HG02763 (cell line): ENCODE data around the gene VOPP1.
"Not testable (repeated sequence)": the region's sequence is repeated elsewhere in the genome, so short reads cannot be mapped to it uniquely, and the experiment has no call there.

Experiments
- ATAC-seq: cut with Tn5 transposase; IDR thresholded peaks from one replicate; pipeline ENCODE4 v1.9.1; 2021; ENCODE audit warnings: mild to moderate bottlenecking, moderate library complexity; ENCODE audit not compliant: unreplicated experiment

The VOPP1 gene

GRCh38 chr7:55587687-55588378 is 15.5 kb upstream of the VOPP1 start:
- no peak for ATAC-seq

- ATAC-seq = not testable (repeated sequence)
Observed at GRCh38 chr7:55582656-55583055, 10.4 kb upstream of the VOPP1 start.

DNA sequence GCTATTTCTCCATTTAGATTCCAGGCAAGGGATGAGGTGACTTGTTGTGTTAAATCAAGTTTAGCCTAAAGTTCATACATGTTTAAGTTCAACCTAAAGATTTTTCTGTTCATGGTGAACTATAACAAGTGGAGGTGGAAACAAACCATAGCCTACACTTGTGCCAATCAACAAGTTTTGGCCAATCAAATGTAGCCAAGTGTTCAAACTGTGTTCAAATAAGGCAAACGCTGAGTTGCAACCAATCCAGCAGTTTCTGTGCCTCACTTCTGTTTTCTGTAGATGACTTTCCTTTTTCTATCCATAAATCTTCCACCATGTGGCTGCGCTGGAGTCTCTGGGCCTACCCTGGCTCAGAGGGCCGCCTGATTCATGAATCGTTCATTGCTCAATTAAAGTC is 4.5 kb upstream of the VOPP1 start:
- no peak for ATAC-seq

DNA sequence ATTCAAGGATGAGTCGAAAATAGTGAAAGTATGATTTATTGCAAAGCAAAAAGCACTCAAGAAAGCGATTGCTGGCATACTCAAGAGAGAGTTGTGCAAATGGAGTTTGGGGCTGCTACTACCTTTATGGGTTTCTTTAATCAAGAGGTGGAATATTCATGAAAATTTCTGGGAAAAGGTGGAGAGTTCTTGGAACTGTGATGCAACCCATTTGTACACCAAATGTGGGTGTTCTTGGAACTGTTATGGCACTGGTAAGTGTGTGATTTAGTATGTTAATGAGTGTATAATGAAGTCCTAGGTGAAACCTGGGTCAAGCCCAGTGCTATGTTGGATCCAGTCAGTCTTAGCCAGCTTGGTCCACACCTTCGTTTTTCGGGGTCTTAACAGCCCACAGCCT is 3.4 kb upstream of the VOPP1 start:
- ATAC-seq = no peak

DNA sequence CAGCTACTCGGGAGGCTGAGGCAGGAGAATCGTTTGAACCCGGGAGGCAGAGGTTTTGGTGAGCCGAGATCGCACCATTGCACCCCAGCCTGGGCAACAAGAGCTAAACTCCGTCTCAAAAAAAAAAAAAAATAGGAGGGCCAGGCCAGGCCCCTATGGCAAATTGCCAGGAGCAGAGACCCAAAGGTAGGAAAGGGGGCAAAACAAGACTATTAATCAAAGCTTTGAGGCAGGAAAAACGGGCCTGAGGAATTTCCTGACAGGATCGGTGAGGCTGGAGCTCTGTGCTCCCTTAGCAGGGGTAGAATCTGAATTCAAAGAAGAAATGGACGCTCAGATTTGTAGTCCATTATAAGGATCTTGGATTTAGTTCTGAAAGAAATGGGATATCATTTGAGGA is 2.8 kb upstream of the VOPP1 start:
- ATAC-seq = no peak

DNA sequence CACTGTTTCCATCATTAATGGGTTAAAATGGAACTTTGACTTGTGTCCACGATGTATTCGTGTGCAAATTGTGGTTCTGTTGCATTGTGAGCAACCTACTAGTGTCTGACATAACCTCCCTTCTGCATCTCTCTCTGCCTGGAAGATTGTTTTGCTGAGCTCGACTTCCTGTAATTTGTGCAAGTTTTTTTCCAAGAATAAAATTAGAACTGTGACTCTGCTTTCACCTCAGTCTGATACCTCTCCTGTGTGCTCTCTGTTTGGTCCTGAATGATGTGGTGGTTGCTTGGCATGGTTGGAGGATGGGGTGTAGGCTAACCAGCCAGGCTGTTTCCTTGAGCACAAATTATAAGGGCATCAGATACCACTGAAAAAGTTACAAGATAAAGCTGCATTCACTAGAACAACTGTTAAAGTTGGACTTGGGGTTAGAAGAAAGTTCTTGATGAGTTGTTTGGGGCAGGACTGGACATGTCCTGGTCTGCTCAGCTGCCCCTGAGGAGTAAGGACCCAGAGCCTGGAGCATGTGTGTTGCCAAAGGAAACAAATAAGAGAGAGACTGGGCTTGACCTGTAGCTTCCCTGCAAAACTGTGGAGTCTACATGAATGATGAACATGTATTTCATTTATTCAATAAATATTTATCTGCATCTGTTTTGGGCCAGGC is 1.9 kb upstream of the VOPP1 start:
- ATAC-seq = no peak

DNA sequence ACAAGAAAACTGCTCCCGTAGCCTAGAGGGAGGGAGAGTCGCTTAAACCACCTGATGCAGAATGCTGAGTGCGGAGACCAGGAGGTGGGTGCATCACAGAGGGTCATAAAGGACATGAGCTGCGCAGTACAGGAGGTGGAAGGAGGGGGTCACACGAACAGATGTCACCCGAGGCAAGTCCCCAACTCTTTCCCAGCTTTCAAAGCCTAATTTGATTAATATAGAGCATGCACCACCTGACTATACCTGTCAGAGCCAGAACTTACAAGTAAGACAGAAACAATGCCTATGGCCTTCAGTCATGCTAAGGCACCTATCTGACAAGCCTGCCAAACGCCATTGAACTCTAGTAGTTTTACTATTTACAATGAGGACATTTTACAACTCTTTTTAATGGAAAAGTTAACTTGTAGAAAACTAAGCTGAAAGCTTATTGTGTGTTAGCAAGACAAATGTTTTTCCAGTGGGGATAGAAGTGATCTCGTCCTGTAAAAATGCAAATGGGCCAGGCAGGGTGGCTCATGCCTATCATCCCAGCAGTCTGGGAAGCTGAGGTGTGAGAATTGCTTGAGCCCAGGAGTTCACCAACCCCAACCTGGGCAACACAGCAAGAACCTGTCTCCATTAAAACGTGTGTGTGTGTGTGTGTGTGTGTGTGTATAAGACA is 1.1 kb upstream of the VOPP1 start:
- no peak for ATAC-seq

- peak; percentile 20 for ATAC-seq
Observed at GRCh38 chr7:55571511-55572377, 558 bp downstream of the VOPP1 start.

DNA sequence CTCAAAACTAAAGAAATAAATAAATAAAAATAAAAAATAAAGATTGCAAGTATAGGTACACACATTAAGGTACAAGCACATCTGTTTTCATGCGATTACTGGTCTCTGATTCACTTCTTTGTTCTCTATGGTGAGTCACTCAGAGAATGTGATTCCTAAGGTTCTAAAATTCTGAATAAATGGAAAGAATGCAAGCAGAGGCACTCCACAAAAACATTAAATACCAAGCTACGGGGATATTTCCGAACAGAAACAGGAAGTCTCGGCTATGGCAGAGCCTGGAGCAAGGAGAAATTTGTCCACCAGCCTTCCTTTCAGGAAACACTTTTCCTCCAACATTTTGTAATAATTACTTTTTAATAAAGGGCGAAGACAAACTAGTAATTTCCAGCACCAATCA is 1.4 kb downstream of the VOPP1 start:
- ATAC-seq = no peak

- ATAC-seq = peak; percentile 23
Observed at GRCh38 chr7:55570218-55570873, 2.0 kb downstream of the VOPP1 start.

DNA sequence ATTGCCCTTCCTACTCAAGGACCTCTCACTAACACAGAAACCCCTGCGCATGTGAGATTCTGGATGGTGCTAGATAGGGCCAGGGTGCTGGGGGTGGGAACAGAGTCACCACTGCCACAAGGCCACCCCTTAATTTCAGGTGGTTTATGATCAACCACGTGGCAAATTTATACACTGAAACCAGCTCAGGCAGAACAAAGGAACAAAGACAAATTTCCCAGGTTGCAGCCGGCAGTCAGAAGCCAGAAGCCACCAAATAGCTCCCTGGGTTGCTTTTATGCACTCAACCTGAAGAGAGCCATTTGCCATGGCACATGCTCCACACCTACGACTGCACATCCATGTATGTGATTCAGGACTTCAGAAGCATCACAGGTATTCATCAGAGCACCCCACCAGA is 2.5 kb downstream of the VOPP1 start:
- peak; percentile 12 for ATAC-seq

- no peak for ATAC-seq
Observed at GRCh38 chr7:55569269-55569663, 3.0 kb downstream of the VOPP1 start.

GRCh38 chr7:55568613-55569268 is 3.6 kb downstream of the VOPP1 start:
- no peak for ATAC-seq

DNA sequence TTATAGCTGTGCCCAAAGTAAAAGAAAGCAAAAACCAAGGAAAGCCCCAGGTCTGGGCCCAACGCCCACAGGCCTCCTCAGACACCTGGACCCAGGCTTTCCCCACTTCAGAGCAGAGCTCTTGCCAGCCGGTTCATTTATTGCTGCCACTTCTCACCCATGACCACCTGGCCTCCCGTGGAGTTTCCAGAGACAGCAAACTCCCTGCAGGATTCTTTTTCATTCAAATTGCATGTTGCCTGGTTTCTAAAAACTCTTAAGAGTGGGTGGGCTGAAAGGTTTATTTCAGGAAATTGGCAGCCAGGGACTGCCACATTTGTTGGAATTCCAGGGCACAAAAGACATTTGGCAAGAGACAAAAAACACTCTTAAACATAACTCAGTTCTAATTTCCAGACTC is 4.7 kb downstream of the VOPP1 start:
- no peak for ATAC-seq

DNA sequence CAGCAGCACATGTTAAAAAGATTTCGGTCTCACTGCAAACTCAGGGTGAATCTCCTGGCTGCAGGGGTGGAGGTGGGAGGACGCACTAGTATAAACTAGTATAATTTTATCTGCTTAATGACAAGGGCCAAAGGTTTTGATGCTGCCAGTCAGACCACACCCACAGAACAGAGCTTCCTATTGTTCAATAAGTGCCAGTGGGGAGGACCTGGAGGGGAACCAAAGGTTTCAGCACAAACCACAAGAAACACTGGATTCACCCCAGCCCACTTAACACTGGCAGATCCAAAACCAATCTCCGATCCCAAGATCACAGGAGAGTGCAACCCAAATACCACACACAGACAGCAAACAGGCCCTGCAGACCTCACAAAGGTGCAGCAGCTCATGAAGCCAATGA is 6.6 kb downstream of the VOPP1 start:
- ATAC-seq = no peak

- ATAC-seq = no peak
Observed at GRCh38 chr7:55563596-55564325, 8.5 kb downstream of the VOPP1 start.

GRCh38 chr7:55561690-55562089 is 10.6 kb downstream of the VOPP1 start:
- ATAC-seq = no peak

DNA sequence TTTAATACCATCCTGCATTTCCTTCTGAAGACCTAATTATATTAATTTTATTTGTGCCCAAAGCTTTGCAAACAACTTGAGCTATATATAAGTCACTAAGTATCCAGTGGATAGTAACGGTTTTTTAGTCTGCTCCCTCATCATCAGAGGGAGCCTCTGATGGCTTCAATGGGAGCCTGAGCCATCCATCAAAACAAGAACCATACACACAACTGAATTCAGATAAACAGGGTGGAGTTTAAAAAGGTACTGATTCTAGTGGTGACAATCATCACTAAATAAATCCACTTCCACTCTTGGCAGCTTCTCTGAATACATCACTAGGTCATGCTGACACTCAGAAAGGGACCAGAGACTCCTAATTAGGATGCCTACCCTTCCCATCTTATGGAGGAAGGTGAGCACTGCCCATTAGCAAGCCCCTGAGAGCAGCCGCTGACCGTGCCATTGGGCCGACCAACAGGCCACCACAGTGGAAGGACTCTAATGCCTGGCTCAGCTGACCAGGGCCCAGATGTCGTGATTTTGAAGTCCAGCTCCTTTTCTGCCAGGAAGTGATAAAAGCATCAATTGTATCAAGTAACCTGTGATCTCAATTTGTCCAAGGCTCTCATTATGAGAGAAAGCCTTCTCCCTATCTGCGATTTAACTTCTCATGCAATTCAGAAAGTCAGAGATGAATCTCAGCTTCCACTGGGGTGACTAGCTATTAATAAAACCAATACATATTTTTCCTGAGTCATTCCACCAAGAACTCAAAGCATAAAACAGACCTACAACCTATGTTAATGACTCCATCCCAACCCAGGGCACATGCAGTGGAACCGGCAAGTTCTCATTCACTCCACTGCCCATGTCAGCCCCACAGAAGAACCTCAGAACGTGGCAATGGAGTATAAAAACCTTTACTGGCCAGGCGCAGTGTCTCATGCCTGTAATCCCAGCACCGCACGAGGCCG is 13.1 kb downstream of the VOPP1 start:
- ATAC-seq = no peak
